Measurements from ENCODE around the gene PPP1R12C.

DNA sequence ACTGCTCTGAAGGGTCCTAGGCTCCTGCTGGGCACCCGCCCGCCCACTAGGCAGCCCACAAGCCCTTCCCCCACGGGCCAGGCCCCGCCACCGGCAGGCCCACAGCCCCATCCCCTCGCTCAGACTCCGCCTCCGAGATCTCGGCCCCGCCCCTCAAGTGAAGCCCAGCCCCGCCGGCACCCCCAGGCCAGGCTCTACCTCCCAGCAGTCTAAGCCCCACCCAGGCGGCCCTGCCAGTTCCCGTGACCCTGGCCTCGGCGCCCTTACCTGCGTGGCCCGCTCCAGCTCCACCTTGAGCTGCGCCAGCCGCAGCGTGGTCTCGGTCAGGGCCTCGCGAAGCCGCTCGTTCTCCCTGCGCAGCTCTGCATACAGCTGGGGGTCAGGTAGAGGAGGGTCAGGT lies 25.5 kb downstream of the PPP1R12C start:
- no peak for TF ChIP-seq POLR2A (IDR thresholded peaks at IDR 0.05)
- TF ChIP-seq CTCF (IDR thresholded peaks at IDR 0.05), result no peak
- no peak for TF ChIP-seq POLR2AphosphoS5 (IDR thresholded peaks at IDR 0.05)

All from transverse colon (tissue), 4 donors.